ENCODE measurements around the gene HBQ1. TPM values are rescaled to one million over a fixed set of nuclear protein-coding genes. Genes with fewer than 3 reads are reported as not detected.

The HBQ1 gene
- total RNA-seq, 1 experiment from 2014 or later = 3.5 TPM

DNA sequence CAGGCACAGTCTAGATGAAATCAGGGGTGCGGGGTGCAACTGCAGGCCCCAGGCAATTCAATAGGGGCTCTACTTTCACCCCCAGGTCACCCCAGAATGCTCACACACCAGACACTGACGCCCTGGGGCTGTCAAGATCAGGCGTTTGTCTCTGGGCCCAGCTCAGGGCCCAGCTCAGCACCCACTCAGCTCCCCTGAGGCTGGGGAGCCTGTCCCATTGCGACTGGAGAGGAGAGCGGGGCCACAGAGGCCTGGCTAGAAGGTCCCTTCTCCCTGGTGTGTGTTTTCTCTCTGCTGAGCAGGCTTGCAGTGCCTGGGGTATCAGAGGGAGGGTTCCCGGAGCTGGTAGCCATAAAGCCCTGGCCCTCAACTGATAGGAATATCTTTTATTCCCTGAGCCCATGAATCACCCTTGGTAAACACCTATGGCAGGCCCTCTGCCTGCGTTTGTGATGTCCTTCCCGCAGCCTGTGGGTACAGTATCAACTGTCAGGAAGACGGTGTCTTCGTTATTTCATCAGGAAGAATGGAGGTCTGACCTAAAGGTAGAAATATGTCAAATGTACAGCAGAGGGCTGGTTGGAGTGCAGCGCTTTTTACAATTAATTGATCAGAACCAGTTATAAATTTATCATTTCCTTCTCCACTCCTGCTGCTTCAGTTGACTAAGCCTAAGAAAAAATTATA, 2.1 kb upstream of the HBQ1 start:
- Mint-ChIP-seq H3K4me1 (peaks cover 15 to 17% of the 10 kb centered on the region in 2 experiments), H3K4me3 (peak overlapping the region in 1 of 2 experiments; percentile 63; a peak in 4 of 5 replicates), H3K9me3 (peaks cover 4 to 7% of the 10 kb centered on the region in 2 experiments; a peak in 2 of 5 replicates), H3K36me3 (ENCODE audit: insufficient read depth in 1 of 3, low read depth in 3 of 3) (peaks cover 0 to 6% (median 0%) of the 10 kb centered on the region in 3 experiments; a peak in 3 of 7 replicates), H3K27me3 (ENCODE audit: low read depth) (peaks cover 65% of the 10 kb centered on the region), H3K27ac (no peak overlapping the region)
- H3K23ac ChIP-seq (ENCODE audit: insufficient read length, low read depth, low read length) = no peak overlapping the region
- no peak overlapping the region for H4K91ac ChIP-seq (ENCODE audit: insufficient read length, low read depth, low read length)
- no peak overlapping the region for H2BK5ac ChIP-seq (ENCODE audit: insufficient read length, low read length)
- H3K9me3 ChIP-seq (ENCODE audit: control insufficient read depth, low read depth, low read length) = no peaks in the 10 kb centered on the region
- no CpG with 5 or more reads among the region's 11 CpGs for WGBS (ENCODE audit: extremely low coverage, insufficient read length, low lambda C conversion rate)
- H3K79me1 ChIP-seq (ENCODE audit: insufficient read depth, low read depth, low read length, poor library complexity, severe bottlenecking) = no peaks in the 10 kb centered on the region
- H3K23me2 ChIP-seq (ENCODE audit: insufficient read length, low read depth, low read length, poor library complexity, severe bottlenecking) = peaks cover 5% of the 10 kb centered on the region
- H3K4me1 ChIP-seq (ENCODE audit: insufficient read depth, low read length) = no peaks in the 10 kb centered on the region; the same call in 1 of the 2 replicates
- H3K27me3 ChIP-seq (ENCODE audit: insufficient read depth, low read length) = peaks cover 48% of the 10 kb centered on the region
- H4K8ac ChIP-seq (replicated peaks; ENCODE audit: insufficient read length, low read depth, low read length) = no peak overlapping the region
- H3K4ac ChIP-seq (ENCODE audit: low read depth, low read length) = no peak overlapping the region
- DNase-seq = no peak
- no peak overlapping the region for H3K14ac ChIP-seq (ENCODE audit: insufficient read depth, low read length)
- no peak overlapping the region for H2BK20ac ChIP-seq (ENCODE audit: low read depth, low read length, poor library complexity, severe bottlenecking)
- no peak overlapping the region for H3K27ac ChIP-seq (ENCODE audit: insufficient read length, low read depth, low read length)
- no peaks in the 10 kb centered on the region for H4K20me1 ChIP-seq (ENCODE audit: control insufficient read depth, insufficient read depth, insufficient read length)
- H3K9ac ChIP-seq (ENCODE audit: extremely low read depth, insufficient read length, low read length) = no peak overlapping the region
- no peak overlapping the region for H2BK12ac ChIP-seq (ENCODE audit: insufficient read length, low read depth, low read length)
- no peak overlapping the region for H2BK15ac ChIP-seq (ENCODE audit: low read depth, low read length)
- H2BK120ac ChIP-seq (ENCODE audit: low read depth, low read length, poor library complexity, severe bottlenecking) = no peak overlapping the region
- H3K56ac ChIP-seq (ENCODE audit: insufficient read length, low read depth, low read length) = no peak overlapping the region
- no peak overlapping the region for H2AFZ ChIP-seq (ENCODE audit: low read length)
- H3K79me2 ChIP-seq (ENCODE audit: insufficient read depth, low read length) = no peaks in the 10 kb centered on the region
- no peak overlapping the region for H4K5ac ChIP-seq (ENCODE audit: insufficient read length, low read depth, low read length)
- no peak overlapping the region for H2AK5ac ChIP-seq (ENCODE audit: insufficient read length, low read length)
- TF ChIP-seq CTCF (conservative IDR thresholded peaks at IDR 0.05) = no peak
- H3K4me2 ChIP-seq (ENCODE audit: insufficient read depth, insufficient read length, low read length) = no peak overlapping the region
- no peak overlapping the region for H3T11ph ChIP-seq (ENCODE audit: low read length)
- H3K18ac ChIP-seq (ENCODE audit: insufficient read length, low read depth, low read length) = no peak overlapping the region
